HG03159 (cell line): ENCODE measurements around the gene ALG1.
"Not testable (repeated sequence)": the region's sequence is repeated elsewhere in the genome, so short reads cannot be mapped to it uniquely, and the experiment has no call there.

ENCODE experiments used
- ATAC-seq: cut with Tn5 transposase; IDR thresholded peaks from one replicate; pipeline ENCODE4 v1.9.1; 2021; ENCODE audit warnings: mild to moderate bottlenecking, moderate library complexity; ENCODE audit not compliant: unreplicated experiment

The ALG1 gene

GRCh38 chr16:5097061-5097469 lies 25.4 kb downstream of the ALG1 start:
- not testable (repeated sequence) for ATAC-seq

GRCh38 chr16:5097470-5098220 lies 26.0 kb downstream of the ALG1 start, which contains the start of gene EEF2KMT:
EEF2KMT (minus strand) TSS chr16:5097795; CDS start chr16:5097739, 56 bp downstream.
- peak; percentile 96 for ATAC-seq

- peak; percentile 86 for ATAC-seq
These were observed 26.8 kb downstream of the ALG1 start for GRCh38 chr16:5098221-5099159.

- not testable (repeated sequence) for ATAC-seq
These were observed 27.5 kb downstream of the ALG1 start for GRCh38 chr16:5099174-5099573.

- ATAC-seq = not testable (repeated sequence)
These were observed 31.8 kb downstream of the ALG1 start for GRCh38 chr16:5103296-5104032.

- not testable (repeated sequence) for ATAC-seq
These were observed 33.4 kb downstream of the ALG1 start for GRCh38 chr16:5105039-5105438.

GRCh38 chr16:5108505-5109158 lies 37.0 kb downstream of the ALG1 start:
- no peak for ATAC-seq

GRCh38 chr16:5110933-5111332 lies 39.3 kb downstream of the ALG1 start:
- ATAC-seq = not testable (repeated sequence)

- ATAC-seq = not testable (repeated sequence)
These were observed 45.2 kb downstream of the ALG1 start for GRCh38 chr16:5116780-5117295.

GRCh38 chr16:5117300-5118087 lies 45.9 kb downstream of the ALG1 start:
- not testable (repeated sequence) for ATAC-seq

- ATAC-seq = not testable (repeated sequence)
These were observed 59.9 kb downstream of the ALG1 start for GRCh38 chr16:5131467-5132004.

- ATAC-seq = not testable (repeated sequence)
These were observed 61.4 kb downstream of the ALG1 start for GRCh38 chr16:5132915-5133600.

- not testable (repeated sequence) for ATAC-seq
These were observed 63.3 kb downstream of the ALG1 start for GRCh38 chr16:5134739-5135452.
